HG03045 (cell line): ENCODE results near the gene KDM4B.

Experiments
- ATAC-seq: cut with Tn5 transposase; IDR thresholded peaks from one replicate; pipeline ENCODE4 v1.9.1; 2021; ENCODE audit warnings: mild to moderate bottlenecking, moderate library complexity; ENCODE audit not compliant: unreplicated experiment

KDM4B gene

GRCh38 chr19:5103061-5103701 is 134.3 kb downstream of the KDM4B start:
- no peak for ATAC-seq

- ATAC-seq: no peak
Observed at GRCh38 chr19:5103812-5104410, 135.0 kb downstream of the KDM4B start.

- no peak for ATAC-seq
Observed at GRCh38 chr19:5104871-5105351, 136.0 kb downstream of the KDM4B start.

- ATAC-seq: no peak
Observed at GRCh38 chr19:5106191-5106726, 137.3 kb downstream of the KDM4B start.

DNA sequence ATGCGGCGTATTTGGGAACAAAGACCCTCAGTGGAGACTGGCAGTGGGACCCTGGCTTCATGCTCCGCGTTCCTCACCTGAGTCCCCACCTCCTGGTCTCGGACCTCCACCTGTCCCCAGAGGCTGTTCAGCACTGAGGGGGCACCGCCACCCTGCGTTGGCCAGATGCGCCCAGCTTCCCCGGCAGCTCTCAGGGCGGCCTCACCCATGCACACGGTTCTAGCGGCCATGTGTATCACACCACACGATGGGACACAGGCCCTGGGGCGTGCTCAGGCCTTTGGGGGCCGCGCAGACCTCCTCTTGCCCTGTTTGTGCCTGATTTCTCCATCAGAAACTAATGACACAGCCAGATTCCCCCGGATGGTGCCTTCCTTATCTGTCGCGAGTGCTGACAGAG is 138.1 kb downstream of the KDM4B start:
- no peak for ATAC-seq

GRCh38 chr19:5107432-5108122 is 138.7 kb downstream of the KDM4B start:
- ATAC-seq: no peak

- ATAC-seq: no peak
Observed at GRCh38 chr19:5108123-5108596, 139.2 kb downstream of the KDM4B start.

DNA sequence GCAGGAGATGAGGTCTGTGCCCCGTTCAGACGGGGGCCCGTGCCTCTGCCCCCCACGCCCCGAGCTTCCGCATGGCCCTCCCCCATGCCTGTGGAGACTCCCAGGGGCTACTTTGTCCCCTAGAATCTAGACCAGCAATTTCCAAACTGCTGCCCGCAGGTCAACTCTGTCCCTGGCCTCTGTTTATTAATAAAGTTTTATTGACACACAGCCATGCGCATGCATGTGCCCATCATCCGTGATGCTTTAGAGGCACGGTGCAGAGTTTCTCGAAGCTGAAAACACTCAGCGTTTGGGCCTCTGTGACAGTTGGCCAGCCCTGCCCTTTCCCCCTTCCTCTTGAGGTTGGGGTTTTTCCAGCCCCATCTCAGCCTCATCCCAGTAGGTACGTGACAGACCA is 140.0 kb downstream of the KDM4B start:
- ATAC-seq: no peak

DNA sequence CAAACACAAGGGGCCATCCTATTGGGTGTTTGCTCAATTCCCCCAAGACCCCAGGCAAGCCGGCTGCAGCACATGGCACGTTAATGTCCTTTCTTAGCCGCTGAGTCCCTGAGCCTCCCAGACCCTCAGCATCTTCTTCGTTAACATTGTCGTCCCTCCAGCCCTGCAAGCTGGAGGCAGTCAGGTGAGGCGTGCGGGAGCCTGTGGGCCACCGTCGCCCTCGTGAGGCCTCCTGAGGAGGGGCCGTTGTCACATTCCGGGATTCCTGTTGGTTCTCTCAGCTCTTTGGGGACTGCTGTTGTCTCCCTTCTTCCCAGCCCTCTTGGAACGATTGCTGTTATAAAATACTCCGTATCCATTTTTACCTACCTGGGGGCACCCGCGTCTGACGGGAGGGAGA is 140.6 kb downstream of the KDM4B start:
- no peak for ATAC-seq

DNA sequence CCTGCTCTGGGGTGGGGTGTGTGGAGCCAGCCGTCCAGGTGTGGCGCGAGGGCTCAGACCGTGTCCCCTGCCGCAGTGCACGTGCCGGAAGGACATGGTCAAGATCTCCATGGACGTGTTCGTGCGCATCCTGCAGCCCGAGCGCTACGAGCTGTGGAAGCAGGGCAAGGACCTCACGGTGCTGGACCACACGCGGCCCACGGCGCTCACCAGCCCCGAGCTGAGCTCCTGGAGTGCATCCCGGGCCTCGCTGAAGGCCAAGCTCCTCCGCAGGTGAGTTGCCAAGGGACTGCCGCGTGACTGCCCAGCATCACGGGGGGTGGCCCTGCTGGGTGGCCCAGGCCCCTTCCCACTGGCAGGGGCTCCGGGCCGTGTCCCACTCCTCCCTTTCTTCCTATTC is 141.6 kb downstream of the KDM4B start:
- no peak for ATAC-seq

GRCh38 chr19:5111051-5111450 is 142.1 kb downstream of the KDM4B start:
- no peak for ATAC-seq

DNA sequence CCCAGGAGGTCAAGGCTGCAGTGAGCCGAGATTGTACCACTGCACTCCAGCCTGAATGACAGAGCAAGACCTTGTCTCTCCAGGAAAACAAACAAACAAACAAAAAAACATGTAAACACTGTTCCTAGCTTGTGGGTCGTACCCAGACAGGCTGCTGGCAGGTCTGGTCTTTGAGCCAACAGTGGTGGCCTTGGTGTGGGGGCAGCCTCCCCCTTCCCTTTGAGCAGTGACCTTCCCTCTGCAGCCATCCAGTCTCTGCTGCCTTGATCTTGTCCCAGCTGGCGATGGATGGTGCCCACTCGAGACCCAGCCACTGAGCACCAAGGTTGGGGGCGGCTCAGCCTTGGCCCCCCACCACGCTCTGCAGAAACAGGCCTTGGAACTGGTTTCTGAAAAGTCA is 143.3 kb downstream of the KDM4B start:
- no peak for ATAC-seq

DNA sequence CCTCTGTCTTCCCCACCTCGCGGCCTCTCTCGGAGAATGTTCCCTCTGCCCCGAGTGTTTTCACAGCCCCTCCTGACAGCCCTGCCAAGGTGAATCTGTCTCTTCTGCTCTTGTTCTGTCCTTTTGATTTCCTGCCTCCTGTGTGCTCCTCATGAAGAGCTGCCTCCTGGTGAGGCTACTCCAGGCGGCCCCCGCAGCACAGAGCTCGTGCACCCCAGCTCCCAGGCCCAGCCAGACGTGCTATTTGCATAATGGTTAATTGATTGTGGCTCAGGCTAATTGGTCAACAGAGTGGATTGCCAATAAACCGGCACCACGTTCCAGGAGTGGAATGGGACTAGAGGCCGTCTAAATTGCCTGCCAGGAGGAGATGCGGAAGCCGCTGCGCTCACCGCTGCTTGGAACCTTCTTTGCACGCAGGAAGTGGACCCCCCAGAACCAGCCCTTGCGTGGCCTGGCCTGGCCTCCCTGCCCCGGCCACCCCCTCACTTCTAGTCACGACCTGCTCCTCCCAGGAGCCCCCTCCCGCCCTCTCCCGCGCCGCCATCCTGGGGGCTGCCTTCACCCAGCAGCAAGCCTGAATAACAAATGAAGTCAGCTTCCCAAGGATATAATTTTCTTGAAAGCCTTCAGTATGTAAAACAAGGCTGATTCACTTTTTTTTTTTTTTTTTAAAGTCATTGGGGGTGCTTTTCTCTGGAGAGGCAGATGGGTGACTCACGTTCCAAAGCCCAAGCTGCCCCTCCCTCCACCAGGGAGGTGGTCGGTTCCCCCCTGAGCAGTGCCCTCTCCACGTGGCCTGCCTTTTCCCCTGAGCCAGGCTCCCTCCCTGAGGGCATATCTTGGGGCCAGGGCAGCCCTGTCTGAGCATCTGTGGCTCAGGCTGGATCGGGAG is 144.0 kb downstream of the KDM4B start:
- no peak for ATAC-seq

- no peak for ATAC-seq
Observed at GRCh38 chr19:5113633-5114586, 145.0 kb downstream of the KDM4B start.

DNA sequence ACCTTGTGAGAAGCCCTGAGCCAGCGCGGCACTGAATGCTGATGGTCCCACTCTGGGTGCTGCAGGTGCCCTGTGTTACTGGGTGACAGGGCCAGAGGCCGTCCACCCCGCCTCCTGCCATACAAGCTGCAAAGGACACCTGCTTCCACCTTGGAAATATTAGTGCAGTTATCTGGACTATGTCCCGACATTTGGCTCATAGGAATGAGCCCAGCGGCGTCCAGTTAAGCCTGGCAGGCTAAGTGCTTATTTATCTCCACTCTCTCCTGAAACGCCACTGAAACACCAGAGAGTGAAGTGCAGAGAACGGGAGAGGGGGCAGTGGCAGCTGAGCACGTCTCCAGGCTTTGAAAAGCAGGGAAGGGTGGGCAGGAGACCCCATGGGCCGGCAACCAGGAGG is 145.8 kb downstream of the KDM4B start:
- no peak for ATAC-seq

DNA sequence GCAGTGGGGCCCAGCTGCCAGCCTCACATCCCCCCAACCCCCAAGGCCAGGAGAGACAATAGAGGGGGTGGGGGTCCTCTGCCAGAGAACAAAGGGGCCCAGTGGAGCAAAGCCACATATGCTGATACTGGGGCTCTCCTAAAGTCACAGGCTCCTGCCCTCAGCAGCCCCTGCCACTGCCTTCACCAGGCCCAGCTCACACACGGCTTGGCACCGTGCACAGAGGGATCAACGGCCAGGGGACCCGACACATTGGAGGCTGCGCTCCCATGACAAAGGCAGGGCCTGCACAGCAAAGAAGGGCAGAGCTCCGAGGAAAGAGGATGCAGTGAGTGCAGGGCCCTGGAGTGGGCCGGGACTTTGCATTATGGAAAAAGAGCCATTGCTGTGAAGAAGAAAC is 146.4 kb downstream of the KDM4B start:
- no peak for ATAC-seq

DNA sequence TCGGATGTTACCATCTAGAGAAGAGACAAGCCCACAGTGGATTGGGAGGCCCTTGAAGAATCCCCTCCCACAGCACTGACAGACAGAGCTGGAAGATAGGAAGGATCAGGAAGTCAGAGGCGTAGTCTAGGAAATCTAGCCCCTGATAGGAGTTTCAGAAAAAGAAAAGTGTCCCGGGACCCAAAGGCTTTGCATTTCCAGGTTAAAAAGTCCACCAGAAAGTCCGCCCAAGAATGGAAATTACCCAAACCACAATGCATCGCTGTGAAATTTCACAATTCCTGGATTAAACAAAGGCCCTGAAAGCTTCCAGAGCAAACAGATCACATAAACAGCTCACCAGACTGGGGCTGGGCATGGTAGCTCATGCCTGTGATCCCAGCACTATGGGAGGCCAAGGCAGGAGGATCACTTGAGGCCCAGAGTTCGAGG is 146.9 kb downstream of the KDM4B start:
- ATAC-seq: no peak

DNA sequence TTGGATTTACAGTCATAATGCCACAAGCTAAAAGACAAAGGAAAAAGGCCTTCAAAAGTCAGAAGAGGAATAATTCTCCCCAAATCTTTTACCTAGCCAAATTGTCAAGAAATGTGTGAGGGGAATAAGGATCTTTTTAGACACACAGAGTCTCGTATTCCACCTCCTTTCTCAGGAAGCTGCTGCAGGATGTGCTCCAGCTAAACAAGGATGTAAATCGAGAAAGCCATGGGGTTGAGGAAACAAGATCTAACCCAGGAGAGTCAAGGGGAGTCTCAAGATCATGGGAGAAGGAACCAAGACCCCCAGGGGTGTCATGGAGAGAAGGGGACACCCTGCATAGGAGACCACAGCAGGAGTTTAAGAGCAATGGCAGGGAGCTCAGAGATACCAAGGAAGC is 147.4 kb downstream of the KDM4B start:
- ATAC-seq: no peak

- ATAC-seq: no peak
Observed at GRCh38 chr19:5117421-5117820, 148.5 kb downstream of the KDM4B start.

DNA sequence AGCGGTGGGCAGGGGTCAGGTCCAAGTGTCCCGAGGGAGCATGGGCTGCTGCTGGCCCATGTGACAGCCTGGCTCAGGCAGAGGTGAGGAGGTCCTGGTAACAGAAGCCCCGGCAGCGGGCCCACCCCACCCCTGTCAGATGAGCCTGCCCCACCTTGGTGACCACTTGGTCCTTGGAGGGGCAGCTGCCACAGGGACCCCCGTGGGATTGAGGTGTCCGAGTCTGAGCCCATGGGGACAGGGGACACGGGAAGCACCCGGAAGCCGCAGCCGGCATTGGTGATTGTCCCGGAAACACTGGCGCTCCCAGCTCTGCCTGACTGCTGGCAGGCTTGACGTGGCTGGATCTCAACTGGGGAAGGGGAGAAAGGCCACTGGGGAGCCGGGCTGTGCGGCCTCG is 149.1 kb downstream of the KDM4B start:
- ATAC-seq: no peak
